Neuronal stem cell (in vitro differentiated cells): ENCODE data around the gene DENND11.

Source experiments
- DNase-seq: peaks from one replicate; pipeline ENCODE4 v3.0.0-alpha.2; 2013; ENCODE audit warnings: low spot score
- H2AFZ ChIP-seq: one replicate; pipeline ENCODE4 v1.6.1; 2013; ENCODE audit warnings: mild to moderate bottlenecking, low read length, inconsistent platforms
- H2AK5ac ChIP-seq: 2 replicates; pipeline ENCODE4 v1.6.1; 2013; ENCODE audit warnings: low read depth, mild to moderate bottlenecking, inconsistent platforms, low read length, moderate library complexity, mixed read lengths
- H2BK120ac ChIP-seq: 2 replicates; pipeline ENCODE4 v1.6.1; 2013; ENCODE audit warnings: low read depth, mild to moderate bottlenecking, inconsistent platforms, low read length, moderate library complexity, mixed read lengths
- H2BK12ac ChIP-seq: one replicate; pipeline ENCODE4 v1.6.1; 2013; ENCODE audit warnings: low read length, inconsistent platforms
- H2BK15ac ChIP-seq: 2 replicates; pipeline ENCODE4 v1.6.1; 2013; ENCODE audit warnings: mild to moderate bottlenecking, low read length, inconsistent platforms, mixed read lengths
- H2BK5ac ChIP-seq: one replicate; pipeline ENCODE4 v1.6.1; 2013; ENCODE audit warnings: inconsistent platforms, mild to moderate bottlenecking, low read length, moderate library complexity
- H3K14ac ChIP-seq: one replicate; pipeline ENCODE4 v1.6.1; 2013; ENCODE audit warnings: low read length, inconsistent platforms
- H3K18ac ChIP-seq: 2 replicates; pipeline ENCODE4 v1.6.1; 2013; ENCODE audit warnings: low read length, inconsistent platforms
- H3K23ac ChIP-seq: 2 replicates; pipeline ENCODE4 v1.6.1; 2013; ENCODE audit warnings: low read depth, mild to moderate bottlenecking, mixed read lengths, low read length, inconsistent platforms; ENCODE audit not compliant: poor library complexity
- H3K27ac ChIP-seq: replicated peaks from 3 replicates; pipeline ENCODE4 v1.5.1; 2013; ENCODE audit warnings: low read length, inconsistent platforms
- H3K27me3 ChIP-seq, 3 experiments: 2 replicates each; pipeline ENCODE4 v1.6.1; 2013; ENCODE audit warnings: low read length in 3 of 3, mild to moderate bottlenecking in 2 of 3, inconsistent platforms in 1 of 3, low read depth in 1 of 3, mixed read lengths in 1 of 3, moderate library complexity in 1 of 3; ENCODE audit not compliant: control insufficient read depth in 3 of 3, insufficient read depth in 3 of 3
- H3K36me3 ChIP-seq, 2 donors: replicated peaks in 1 of 2; 2 replicates each; pipeline ENCODE4 v1.6.1; 2013; ENCODE audit warnings: low read length in 2 of 2; ENCODE audit not compliant: control insufficient read depth in 2 of 2, insufficient read depth in 2 of 2
- H3K4ac ChIP-seq: 2 replicates; pipeline ENCODE4 v1.6.1; 2013; ENCODE audit warnings: inconsistent platforms, mild to moderate bottlenecking, low read length, moderate library complexity
- H3K4me1 ChIP-seq, 2 donors: 1 replicate in 1 of 2; 2 replicates in 1 of 2; pipeline ENCODE4 v1.6.1; 2013; ENCODE audit warnings: low read length in 2 of 2, low read depth in 1 of 2; ENCODE audit not compliant: control insufficient read depth in 2 of 2, insufficient read depth in 1 of 2
- H3K4me2 ChIP-seq: one replicate; pipeline ENCODE4 v1.6.1; 2013; ENCODE audit warnings: mild to moderate bottlenecking, low read length, inconsistent platforms; ENCODE audit not compliant: insufficient read depth, poor library complexity, severe bottlenecking
- H3K4me3 ChIP-seq, 2 donors: 2 replicates each; pipeline ENCODE4 v1.5.1; 2013; ENCODE audit warnings: low read length in 2 of 2, mild to moderate bottlenecking in 2 of 2, inconsistent platforms in 1 of 2, moderate library complexity in 1 of 2
- H3K79me1 ChIP-seq: one replicate; pipeline ENCODE4 v1.6.1; 2013; ENCODE audit warnings: low read depth, mild to moderate bottlenecking, inconsistent platforms, low read length, moderate library complexity
- H3K9ac ChIP-seq: one replicate; pipeline ENCODE4 v1.6.1; 2013; ENCODE audit warnings: mild to moderate bottlenecking, low read depth, low read length, inconsistent platforms; ENCODE audit not compliant: poor library complexity
- H3K9me3 ChIP-seq, 2 donors: replicated peaks in 1 of 2; 2 replicates each; pipeline versions ENCODE3 to v1.6.1; 2013; ENCODE audit warnings: low read length in 2 of 2, mild to moderate bottlenecking in 2 of 2, inconsistent platforms in 1 of 2, low read depth in 1 of 2, mixed read lengths in 1 of 2, moderate library complexity in 1 of 2; ENCODE audit not compliant: control insufficient read depth in 2 of 2, insufficient read depth in 1 of 2
- H4K8ac ChIP-seq: one replicate; pipeline ENCODE4 v1.6.1; 2013; ENCODE audit warnings: low read depth, mild to moderate bottlenecking, inconsistent platforms, low read length, moderate library complexity
- H4K91ac ChIP-seq: one replicate; pipeline ENCODE4 v1.6.1; 2013; ENCODE audit warnings: low read length, low read depth, mild to moderate bottlenecking, inconsistent platforms; ENCODE audit not compliant: poor library complexity
- WGBS, 2 donors: extraction: QIAGEN DNeasy Blood & Tissue Kit; methylation state at CpG; one replicate each; pipeline ENCODE4 v1.1.7; 2013; ENCODE audit warnings: missing lambda C conversion rate in 2 of 2, mixed read lengths in 1 of 2; ENCODE audit not compliant: insufficient read length in 2 of 2, insufficient replicate concordance in 1 of 2; ENCODE audit errors: extremely low coverage in 2 of 2; 5-methylcytosine and 5-hydroxymethylcytosine counted together

Gene DENND11

DNA sequence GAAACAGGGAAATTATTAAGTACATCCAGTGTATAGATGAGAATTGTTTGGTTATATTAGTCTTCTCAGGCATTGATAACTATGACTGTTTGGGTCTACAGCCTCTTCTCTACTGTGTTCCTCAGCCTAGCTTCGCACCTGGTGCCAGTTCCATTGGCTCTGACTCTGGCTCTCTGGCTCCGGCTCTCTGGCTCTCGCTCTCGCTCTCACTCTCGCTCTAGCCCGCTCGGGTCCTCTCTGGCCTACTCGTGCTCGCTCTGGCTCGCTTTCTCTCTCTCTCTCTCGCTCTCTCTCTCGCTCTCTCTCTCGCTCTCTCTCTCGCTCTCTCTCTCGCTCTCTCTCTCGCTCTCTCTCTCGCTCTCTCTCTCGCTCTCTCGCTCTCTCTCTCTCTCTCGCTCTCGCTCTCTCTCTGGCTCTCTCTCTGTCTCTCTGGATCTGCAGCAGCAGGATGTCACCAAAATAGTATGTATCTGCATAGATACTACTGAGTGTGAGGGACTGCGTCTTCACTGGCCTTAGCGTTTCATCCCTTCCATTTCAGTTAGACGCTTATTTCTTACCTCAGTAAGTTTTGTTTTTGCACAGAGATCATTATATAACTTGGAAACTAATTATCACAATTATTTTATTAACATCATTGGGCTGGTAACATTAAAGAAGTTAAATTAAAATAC lies 29.6 kb upstream of the DENND11 start:
- Histone ChIP-seq H2AFZ (no peak overlapping the region), H3K14ac (no peak overlapping the region), H3K4me1 (no peaks in the 10 kb centered on the region), H2BK12ac (no peak overlapping the region), H3K9ac (no peak overlapping the region), H3K4me3 (no peak overlapping the region), H2AK5ac (no peak overlapping the region), H2BK5ac (no peak overlapping the region), H3K4ac (no peak overlapping the region), H3K4me2 (no peak overlapping the region), H2BK120ac (no peak overlapping the region), H3K27me3 (no peaks in the 10 kb centered on the region), H3K18ac (no peak overlapping the region), H2BK15ac (no peak overlapping the region), H3K79me1 (no peaks in the 10 kb centered on the region), H4K8ac (no peak overlapping the region), H4K91ac (no peak overlapping the region), H3K9me3 (no peaks in the 10 kb centered on the region), H3K23ac (no peak overlapping the region), H3K27ac (no peak overlapping the region), H3K36me3 (no peaks in the 10 kb centered on the region)
- DNase-seq = no peak
- WGBS, 2 donors = no CpG with 5 or more reads among the region's 24 CpGs

DNA sequence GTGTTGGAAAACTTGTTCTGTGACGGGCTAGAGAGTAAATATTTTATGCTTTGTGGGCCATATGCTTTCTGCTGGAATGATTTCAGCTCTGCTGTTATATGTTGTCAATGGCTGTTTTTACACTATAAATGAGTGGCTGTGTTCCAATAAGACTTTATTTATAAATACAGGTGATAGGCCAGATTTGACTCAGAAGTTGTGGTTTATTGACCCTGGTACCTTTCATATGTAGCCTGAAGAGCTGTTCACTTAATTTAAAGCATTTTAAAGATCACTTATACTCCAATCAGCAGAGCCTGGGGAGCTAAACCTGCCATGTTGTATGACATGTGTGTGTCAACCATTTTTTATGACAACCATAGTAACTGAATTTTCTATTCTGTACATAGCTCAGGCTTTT lies 27.1 kb upstream of the DENND11 start:
- DNase-seq = no peak
- H2AK5ac ChIP-seq = no peak overlapping the region
- no peaks in the 10 kb centered on the region for H3K4me1 ChIP-seq
- no peak overlapping the region for H3K18ac ChIP-seq
- H3K4me2 ChIP-seq = no peak overlapping the region
- H3K9ac ChIP-seq = no peak overlapping the region
- no CpG with 5 or more reads among the region's 1 CpG for whole genome bisulfite sequencing, 2 donors
- no peak overlapping the region for H4K8ac ChIP-seq
- no peak overlapping the region for H3K23ac ChIP-seq
- no peak overlapping the region for H3K4me3 ChIP-seq
- H3K9me3 ChIP-seq = no peaks in the 10 kb centered on the region
- H3K27me3 ChIP-seq = no peaks in the 10 kb centered on the region
- H2BK15ac ChIP-seq = no peak overlapping the region
- H3K14ac ChIP-seq = no peak overlapping the region
- H3K4ac ChIP-seq = no peak overlapping the region
- no peak overlapping the region for H4K91ac ChIP-seq
- H2BK120ac ChIP-seq = no peak overlapping the region
- no peak overlapping the region for H2BK12ac ChIP-seq
- no peak overlapping the region for H2AFZ ChIP-seq
- H3K27ac ChIP-seq = no peak overlapping the region
- no peaks in the 10 kb centered on the region for H3K36me3 ChIP-seq
- no peaks in the 10 kb centered on the region for H3K79me1 ChIP-seq
- H2BK5ac ChIP-seq = no peak overlapping the region

DNA sequence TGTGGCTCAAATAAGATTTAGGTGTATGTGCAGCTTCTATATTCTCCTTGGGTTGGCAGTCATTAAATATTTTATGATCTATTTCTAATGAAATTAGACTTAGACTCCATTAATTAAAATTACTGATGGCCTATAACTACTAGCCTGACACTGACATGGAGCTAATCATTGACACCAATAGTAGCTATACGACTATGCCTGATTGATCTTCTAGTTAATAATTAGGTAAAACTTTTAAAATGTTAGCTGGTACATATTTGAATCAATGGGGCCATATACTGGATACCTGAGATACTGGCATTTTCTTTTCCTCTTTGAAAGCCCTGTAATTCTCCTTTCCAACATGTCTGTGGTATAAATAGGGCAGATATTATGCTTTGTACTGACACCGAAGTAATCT lies 20.6 kb upstream of the DENND11 start:
- H2BK12ac ChIP-seq = no peak overlapping the region
- H3K14ac ChIP-seq = no peak overlapping the region
- H3K18ac ChIP-seq = no peak overlapping the region
- no peak overlapping the region for H3K4me3 ChIP-seq
- H4K8ac ChIP-seq = no peak overlapping the region
- no peak overlapping the region for H2BK15ac ChIP-seq
- no peaks in the 10 kb centered on the region for H3K79me1 ChIP-seq
- no peak overlapping the region for H4K91ac ChIP-seq
- H2AFZ ChIP-seq = no peak overlapping the region
- no peak overlapping the region for H2BK5ac ChIP-seq
- H3K4me1 ChIP-seq = no peaks in the 10 kb centered on the region
- no peak overlapping the region for H2BK120ac ChIP-seq
- H3K4me2 ChIP-seq = no peak overlapping the region
- H3K23ac ChIP-seq = no peak overlapping the region
- H2AK5ac ChIP-seq = no peak overlapping the region
- no peak overlapping the region for H3K9ac ChIP-seq
- no peaks in the 10 kb centered on the region for H3K9me3 ChIP-seq
- no peak for DNase-seq
- H3K4ac ChIP-seq = no peak overlapping the region
- WGBS, 2 donors = no CpG with 5 or more reads among the region's 2 CpGs
- H3K27me3 ChIP-seq = no peaks in the 10 kb centered on the region
- no peaks in the 10 kb centered on the region for H3K36me3 ChIP-seq
- H3K27ac ChIP-seq = no peak overlapping the region

DNA sequence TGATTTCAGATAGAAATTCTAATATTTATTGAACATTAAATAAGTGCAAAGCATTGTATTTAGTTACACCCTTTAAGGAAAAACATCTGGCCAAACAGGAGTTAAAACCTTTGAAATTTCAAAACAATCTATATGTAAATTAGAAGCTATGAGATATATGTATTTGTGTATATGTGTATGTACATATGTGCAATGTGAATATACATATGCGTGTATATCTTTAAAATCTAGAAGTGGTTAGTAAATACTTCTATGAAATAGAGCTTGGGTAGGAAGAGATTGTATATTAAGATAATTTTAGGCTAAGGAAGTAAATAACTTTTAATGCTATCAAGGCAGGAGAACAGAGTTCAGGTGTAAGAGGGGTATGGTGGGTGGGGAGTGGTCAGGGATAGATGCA lies 15.5 kb upstream of the DENND11 start:
- no peaks in the 10 kb centered on the region for H3K79me1 ChIP-seq
- H3K9me3 ChIP-seq = no peaks in the 10 kb centered on the region
- H3K27ac ChIP-seq = no peak overlapping the region
- no peaks in the 10 kb centered on the region for H3K36me3 ChIP-seq
- H2BK120ac ChIP-seq = no peak overlapping the region
- H2BK15ac ChIP-seq = no peak overlapping the region
- no CpG with 5 or more reads among the region's 1 CpG for WGBS, 2 donors
- no peak overlapping the region for H3K4ac ChIP-seq
- H3K18ac ChIP-seq = no peak overlapping the region
- no peak overlapping the region for H3K23ac ChIP-seq
- no peak for DNase-seq
- H4K8ac ChIP-seq = no peak overlapping the region
- no peak overlapping the region for H3K9ac ChIP-seq
- no peaks in the 10 kb centered on the region for H3K4me1 ChIP-seq
- no peak overlapping the region for H3K14ac ChIP-seq
- no peaks in the 10 kb centered on the region for H3K27me3 ChIP-seq
- no peak overlapping the region for H3K4me2 ChIP-seq
- no peak overlapping the region for H2BK5ac ChIP-seq
- H2BK12ac ChIP-seq = no peak overlapping the region
- no peak overlapping the region for H3K4me3 ChIP-seq
- H4K91ac ChIP-seq = no peak overlapping the region
- no peak overlapping the region for H2AFZ ChIP-seq
- H2AK5ac ChIP-seq = no peak overlapping the region
